Stimulated activated CD4-positive, alpha-beta T cell treated with anti-CD3 and anti-CD28 coated beads, Interleukin-1b, Interleukin-23, amount 100 ng/mL, for 48 hours (primary cell): Measurements from ENCODE around the gene TFF3.

Experiments used
- DNase-seq: peaks from one replicate; pipeline ENCODE4 v3.0.0-alpha.2; 2020

The TFF3 gene

GRCh38 chr21:42285569-42286245, 29.5 kb downstream of the TFF3 start:
- no peak for DNase-seq

- DNase-seq = no peak
These were observed 32.5 kb downstream of the TFF3 start for GRCh38 chr21:42282715-42283114.

- no peak for DNase-seq
These were observed 33.2 kb downstream of the TFF3 start for GRCh38 chr21:42282021-42282420.

- DNase-seq = no peak
These were observed 34.0 kb downstream of the TFF3 start for GRCh38 chr21:42281181-42281680.

GRCh38 chr21:42280356-42281180, 34.6 kb downstream of the TFF3 start:
- no peak for DNase-seq

GRCh38 chr21:42279888-42280287, 35.3 kb downstream of the TFF3 start:
- DNase-seq = no peak

- no peak for DNase-seq
These were observed 35.8 kb downstream of the TFF3 start for GRCh38 chr21:42279341-42279871.

- DNase-seq = no peak
These were observed 36.6 kb downstream of the TFF3 start for GRCh38 chr21:42278451-42279149.

GRCh38 chr21:42277593-42277992, 37.6 kb downstream of the TFF3 start:
- no peak for DNase-seq

GRCh38 chr21:42276526-42277154, 38.6 kb downstream of the TFF3 start:
- DNase-seq = no peak

GRCh38 chr21:42276076-42276475, 39.1 kb downstream of the TFF3 start:
- DNase-seq = no peak

GRCh38 chr21:42272984-42273600, 42.1 kb downstream of the TFF3 start:
- DNase-seq = no peak

GRCh38 chr21:42272109-42272962, 42.9 kb downstream of the TFF3 start:
- no peak for DNase-seq

- no peak for DNase-seq
These were observed 44.1 kb downstream of the TFF3 start for GRCh38 chr21:42271065-42271464.

GRCh38 chr21:42269386-42269785, 45.8 kb downstream of the TFF3 start:
- no peak for DNase-seq

GRCh38 chr21:42266971-42267556, 48.1 kb downstream of the TFF3 start:
- no peak for DNase-seq

- no peak for DNase-seq
These were observed 49.9 kb downstream of the TFF3 start for GRCh38 chr21:42265231-42265812.

- no peak for DNase-seq
These were observed 50.7 kb downstream of the TFF3 start for GRCh38 chr21:42264245-42265195.

GRCh38 chr21:42263591-42264131, 51.5 kb downstream of the TFF3 start:
- no peak for DNase-seq
